Peyer's patch (tissue), 4 donors: ENCODE data around the gene AMIGO1. TPM values are rescaled to one million over a fixed set of nuclear protein-coding genes. Genes with fewer than 3 reads are reported as not detected.
A peak's percentile ranks its signal among the peaks of the same experiment; 100 is the strongest.

Experiments
- DNase-seq, 3 donors: peaks; one replicate each; pipeline ENCODE4 v3.0.0-alpha.2; 2017 to 2019
- H3K27ac ChIP-seq, 4 donors: fragments of 200-600 bp; sonication (generic); one replicate each; pipeline ENCODE4 v1.5.1; 2016 to 2019
- H3K27me3 ChIP-seq, 2 donors: fragments of 200-600 bp; sonication (generic); one replicate each; pipeline ENCODE4 v1.5.1; 2019
- H3K36me3 ChIP-seq, 3 donors: fragments of 200-600 bp; sonication (generic); one replicate each; pipeline ENCODE4 v1.5.1; 2016 to 2019
- H3K4me1 ChIP-seq, 4 donors: fragments of 200-600 bp; sonication (generic); one replicate each; pipeline ENCODE4 v1.5.1; 2016 to 2019
- H3K4me3 ChIP-seq, 4 donors: fragments of 200-600 bp; sonication (generic); 1 replicate in 3 of 4; 2 replicates in 1 of 4; pipeline ENCODE4 v1.5.1; 2016 to 2019; ENCODE audit warnings: mild to moderate bottlenecking in 1 of 4
- H3K9me3 ChIP-seq, 4 donors: fragments of 200-600 bp; sonication (generic); one replicate each; pipeline ENCODE4 v1.5.1; 2016 to 2019; ENCODE audit warnings: mild to moderate bottlenecking in 1 of 4
- CTCF ChIP-seq, 6 experiments: fragments of 450-650 bp in 4 of 6; fragments of 200-600 bp in 2 of 6; sonication (generic) in 1 of 6; IDR thresholded peaks; one replicate each; pipeline ENCODE4 v1.5.1; 2017 to 2019; ENCODE audit warnings: antibody characterized with exemption in 6 of 6, mild to moderate bottlenecking in 3 of 6, moderate library complexity in 1 of 6
- POLR2A ChIP-seq, 2 donors: fragments of 450-650 bp; IDR thresholded peaks; one replicate each; pipeline ENCODE4 v1.5.1; 2017; ENCODE audit warnings: antibody characterized with exemption in 2 of 2, mild to moderate bottlenecking in 2 of 2, moderate library complexity in 2 of 2
- total RNA-seq, 4 donors: library from RNA; depleted of rRNA; stranded (reverse); fragments of >200 nt; gene quantifications; one replicate each; pipeline ENCODE4 v1.1.0, GENCODE V29; 2016

Gene AMIGO1
- total RNA-seq, 4 donors from 2014 or later, result 2.5 to 7.4 (median 5.0) TPM

GRCh38 chr1:109541102-109541501 lies 31.6 kb upstream of the AMIGO1 start:
- Histone ChIP-seq H3K27me3 (no peaks in the 10 kb centered on the region), H3K4me3 (no peak overlapping the region), H3K27ac (no peak overlapping the region), H3K36me3 (no peaks in the 10 kb centered on the region), H3K4me1 (peaks cover 0 to 5% (median 0%) of the 10 kb centered on the region in 4 donors), H3K9me3 (no peaks in the 10 kb centered on the region)
- no peak for DNase-seq
- no peak for TF ChIP-seq POLR2A (IDR thresholded peaks at IDR 0.05)
- TF ChIP-seq CTCF (IDR thresholded peaks at IDR 0.05), result no peak

GRCh38 chr1:109539676-109540075 lies 30.1 kb upstream of the AMIGO1 start, which contains the start of gene GPR61:
TSS of gene GPR61 (plus strand) at chr1:109539872. CDS start at chr1:109543023, 3,151 bp downstream.
- no peak within 1 kb of the TSS for H3K27ac ChIP-seq

GRCh38 chr1:109538827-109539555 lies 29.5 kb upstream of the AMIGO1 start:
- Histone ChIP-seq H3K36me3 (no peaks in the 10 kb centered on the region), H3K4me3 (no peak overlapping the region), H3K27ac (no peak overlapping the region), H3K4me1 (no peaks in the 10 kb centered on the region), H3K27me3 (no peaks in the 10 kb centered on the region), H3K9me3 (no peaks in the 10 kb centered on the region)
- TF ChIP-seq POLR2A (IDR thresholded peaks at IDR 0.05), result no peak
- no peak for TF ChIP-seq CTCF (IDR thresholded peaks at IDR 0.05)
- DNase-seq, result no peak

More at GRCh38 chr1:109539676-109540075, 30.1 kb upstream of the AMIGO1 start, which contains the start of gene GPR61:
- H3K4me3 ChIP-seq, result no peak within 1 kb of the TSS
- no peaks in the 10 kb centered on the region for H3K36me3 ChIP-seq
- H3K9me3 ChIP-seq, result no peaks in the 10 kb centered on the region
- H3K27me3 ChIP-seq, result no peaks in the 10 kb centered on the region
- no peak for DNase-seq
- TF ChIP-seq POLR2A (IDR thresholded peaks at IDR 0.05) (no peak), CTCF (IDR thresholded peaks at IDR 0.05) (no peak)
- H3K4me1 ChIP-seq, result no peaks in the 10 kb centered on the region

GRCh38 chr1:109537450-109538178 lies 28.1 kb upstream of the AMIGO1 start:
- no peak for TF ChIP-seq CTCF (IDR thresholded peaks at IDR 0.05)
- TF ChIP-seq POLR2A (IDR thresholded peaks at IDR 0.05), result no peak
- H3K27ac ChIP-seq, result no peak overlapping the region

GRCh38 chr1:109535971-109536491 lies 26.5 kb upstream of the AMIGO1 start:
- DNase-seq, result no peak
- Histone ChIP-seq H3K4me1 (peaks cover 0 to 10% (median 6%) of the 10 kb centered on the region in 4 donors), H3K4me3 (no peak overlapping the region)

More at GRCh38 chr1:109537450-109538178, 28.1 kb upstream of the AMIGO1 start:
- Histone ChIP-seq H3K36me3 (no peaks in the 10 kb centered on the region), H3K9me3 (no peaks in the 10 kb centered on the region), H3K27me3 (no peaks in the 10 kb centered on the region), H3K4me1 (peaks cover 0 to 2% (median 1%) of the 10 kb centered on the region in 4 donors), H3K4me3 (no peak overlapping the region)
- no peak for DNase-seq

More at GRCh38 chr1:109535971-109536491, 26.5 kb upstream of the AMIGO1 start:
- Histone ChIP-seq H3K36me3 (no peaks in the 10 kb centered on the region), H3K9me3 (no peaks in the 10 kb centered on the region), H3K27me3 (no peaks in the 10 kb centered on the region), H3K27ac (peak overlapping the region in 1 of 4 donors; percentile 22)
- TF ChIP-seq CTCF (IDR thresholded peaks at IDR 0.05) (no peak), POLR2A (IDR thresholded peaks at IDR 0.05) (no peak)
